ENCODE results near the gene ARHGAP24.

Gene ARHGAP24

DNA sequence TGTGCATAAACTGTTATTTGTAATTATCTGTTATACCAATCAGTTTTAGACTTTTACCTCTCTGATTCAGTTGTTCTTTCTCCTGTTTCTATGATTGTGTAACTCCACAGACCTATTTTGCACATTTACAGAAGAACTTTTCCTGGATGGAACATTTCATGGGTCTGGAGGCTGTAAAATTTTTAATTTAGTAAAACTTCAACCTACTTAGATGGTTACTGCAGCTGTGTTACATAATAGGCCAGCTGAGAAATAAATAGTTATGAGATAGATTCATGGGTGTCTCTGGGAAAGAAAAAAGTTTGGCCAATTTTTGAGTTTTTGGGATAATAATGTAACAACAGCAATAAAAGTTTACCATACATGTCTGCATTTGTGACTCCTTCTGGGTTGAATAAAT is 253.5 kb downstream of the ARHGAP24 start:
- TF ChIP-seq, protein P1, sequence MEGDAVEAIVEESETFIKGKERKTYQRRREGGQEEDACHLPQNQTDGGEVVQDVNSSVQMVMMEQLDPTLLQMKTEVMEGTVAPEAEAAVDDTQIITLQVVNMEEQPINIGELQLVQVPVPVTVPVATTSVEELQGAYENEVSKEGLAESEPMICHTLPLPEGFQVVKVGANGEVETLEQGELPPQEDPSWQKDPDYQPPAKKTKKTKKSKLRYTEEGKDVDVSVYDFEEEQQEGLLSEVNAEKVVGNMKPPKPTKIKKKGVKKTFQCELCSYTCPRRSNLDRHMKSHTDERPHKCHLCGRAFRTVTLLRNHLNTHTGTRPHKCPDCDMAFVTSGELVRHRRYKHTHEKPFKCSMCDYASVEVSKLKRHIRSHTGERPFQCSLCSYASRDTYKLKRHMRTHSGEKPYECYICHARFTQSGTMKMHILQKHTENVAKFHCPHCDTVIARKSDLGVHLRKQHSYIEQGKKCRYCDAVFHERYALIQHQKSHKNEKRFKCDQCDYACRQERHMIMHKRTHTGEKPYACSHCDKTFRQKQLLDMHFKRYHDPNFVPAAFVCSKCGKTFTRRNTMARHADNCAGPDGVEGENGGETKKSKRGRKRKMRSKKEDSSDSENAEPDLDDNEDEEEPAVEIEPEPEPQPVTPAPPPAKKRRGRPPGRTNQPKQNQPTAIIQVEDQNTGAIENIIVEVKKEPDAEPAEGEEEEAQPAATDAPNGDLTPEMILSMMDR (conservative IDR thresholded peaks at IDR 0.05; ENCODE audit: control insufficient read depth, insufficient read depth, low read depth, low read length), result no peak

DNA sequence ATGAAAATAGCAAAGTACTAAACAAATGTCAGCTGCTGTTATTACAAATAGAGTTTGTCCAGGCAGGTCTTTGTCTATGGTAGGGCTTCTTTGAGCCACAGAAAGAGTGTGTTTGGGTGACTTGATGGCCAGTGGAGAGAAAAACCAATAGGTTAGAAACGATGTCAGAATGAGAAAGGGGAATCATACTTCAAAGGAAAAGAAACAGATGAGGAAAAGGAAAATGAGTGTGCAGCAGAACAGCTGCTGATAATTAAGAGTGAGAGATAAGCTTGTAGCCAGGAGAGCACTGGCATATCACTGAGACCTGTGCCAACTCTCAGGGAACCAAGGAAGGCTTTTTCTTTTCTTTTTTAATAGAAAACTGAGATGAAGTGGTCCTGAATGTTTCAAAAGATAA is 257.2 kb downstream of the ARHGAP24 start:
- no peak overlapping the region for H3K4me3 ChIP-seq (ENCODE audit: control insufficient read depth, low read depth, low read length)
- TF ChIP-seq, protein P1 (conservative IDR thresholded peaks at IDR 0.05; ENCODE audit: control insufficient read depth, insufficient read depth, low read depth, low read length), result no peak
- DNase-seq (ENCODE audit: low read depth), result no peak

More for the DNA sequence above, 253.5 kb downstream of the ARHGAP24 start:
- no peak for DNase-seq (ENCODE audit: low read depth)
- H3K4me3 ChIP-seq (ENCODE audit: control insufficient read depth, low read depth, low read length), result no peak overlapping the region

DNA sequence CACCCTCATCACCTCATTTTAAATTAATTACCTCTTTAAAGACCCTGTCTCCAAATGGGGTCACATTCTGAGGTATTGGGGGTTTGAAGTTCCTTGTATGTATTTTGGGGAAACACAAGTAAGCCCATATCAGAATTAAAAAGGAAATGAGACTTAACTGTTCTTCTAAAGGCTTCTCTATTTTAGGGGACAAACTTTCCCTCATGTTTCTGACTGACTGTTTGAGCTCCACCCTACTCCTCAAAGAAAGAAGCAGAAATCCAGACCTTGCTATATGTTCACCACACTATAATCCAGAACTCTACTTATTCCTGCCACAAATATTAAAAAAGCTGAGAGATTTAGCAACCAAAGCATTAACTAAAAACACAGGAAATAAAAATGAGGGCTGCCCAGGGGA is 258.8 kb downstream of the ARHGAP24 start:
- TF ChIP-seq, protein P1 (conservative IDR thresholded peaks at IDR 0.05; ENCODE audit: control insufficient read depth, insufficient read depth, low read depth, low read length), result no peak
- DNase-seq (ENCODE audit: low read depth), result no peak
- H3K4me3 ChIP-seq (ENCODE audit: control insufficient read depth, low read depth, low read length), result no peak overlapping the region

DNA sequence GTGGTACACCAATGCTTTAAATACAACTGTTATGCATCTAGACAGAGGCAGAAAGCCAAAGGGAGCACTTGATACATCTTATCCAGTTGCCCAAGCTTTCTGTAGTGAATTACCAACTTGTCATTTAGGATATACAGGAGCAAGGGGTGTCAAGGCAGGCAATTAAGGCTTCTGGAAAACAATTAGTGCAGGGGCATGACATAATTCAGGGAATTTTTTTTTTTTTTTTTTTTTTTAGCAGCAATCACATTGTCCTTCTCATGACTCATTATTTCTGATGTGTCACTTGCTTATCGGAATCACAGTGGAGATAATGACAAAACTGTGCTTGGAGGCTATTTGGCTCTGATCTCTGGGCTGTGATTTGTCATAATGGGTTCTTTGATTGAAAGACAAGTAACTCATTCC is 259.5 kb downstream of the ARHGAP24 start:
- peak; percentile 31 for DNase-seq (ENCODE audit: low read depth)
- no peak overlapping the region for H3K4me3 ChIP-seq (ENCODE audit: control insufficient read depth, low read depth, low read length)
- TF ChIP-seq, protein P1 (conservative IDR thresholded peaks at IDR 0.05; ENCODE audit: control insufficient read depth, insufficient read depth, low read depth, low read length), result no peak

DNA sequence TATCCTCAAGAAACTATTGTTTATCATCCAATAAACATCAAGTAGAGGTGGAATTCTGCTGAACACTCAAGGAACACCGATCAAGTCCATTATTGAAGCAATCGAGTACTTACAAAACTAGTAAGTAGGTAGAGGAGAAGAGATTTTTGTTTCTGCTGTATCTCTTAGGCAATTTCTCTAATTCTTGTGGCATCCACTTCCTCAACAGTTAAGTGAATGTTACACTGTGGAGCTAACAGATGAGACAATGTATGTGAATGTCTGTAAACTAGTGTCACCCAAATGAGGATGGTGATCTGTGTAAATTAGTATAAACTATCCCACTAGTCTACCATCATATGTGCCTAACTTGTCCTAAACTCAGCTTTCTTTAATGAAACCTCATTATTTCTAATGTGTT is 261.6 kb downstream of the ARHGAP24 start:
- H3K4me3 ChIP-seq (ENCODE audit: control insufficient read depth, low read depth, low read length), result no peak overlapping the region
- TF ChIP-seq, protein P1 (conservative IDR thresholded peaks at IDR 0.05; ENCODE audit: control insufficient read depth, insufficient read depth, low read depth, low read length), result no peak
- no peak for DNase-seq (ENCODE audit: low read depth)

DNA sequence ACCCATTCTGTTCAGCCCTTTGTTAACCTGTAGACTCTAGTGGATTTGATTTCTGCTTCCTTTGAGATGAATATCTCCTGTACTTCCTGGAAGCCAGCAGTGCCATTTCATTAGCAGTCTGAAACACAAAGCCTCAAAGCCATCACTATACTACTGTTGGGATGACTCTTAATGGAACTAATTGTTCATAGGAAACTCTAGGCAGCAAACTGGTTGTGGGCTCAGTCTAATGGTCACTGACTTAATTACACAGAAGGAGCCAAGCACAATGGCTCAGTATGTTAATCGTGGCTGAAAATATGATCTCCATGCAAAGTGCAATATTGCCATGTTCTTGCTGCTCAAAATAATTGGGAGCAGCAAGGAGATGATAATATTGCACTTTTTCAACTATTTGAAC is 262.3 kb downstream of the ARHGAP24 start:
- no peak overlapping the region for H3K4me3 ChIP-seq (ENCODE audit: control insufficient read depth, low read depth, low read length)
- TF ChIP-seq, protein P1 (conservative IDR thresholded peaks at IDR 0.05; ENCODE audit: control insufficient read depth, insufficient read depth, low read depth, low read length), result no peak
- DNase-seq (ENCODE audit: low read depth), result no peak

DNA sequence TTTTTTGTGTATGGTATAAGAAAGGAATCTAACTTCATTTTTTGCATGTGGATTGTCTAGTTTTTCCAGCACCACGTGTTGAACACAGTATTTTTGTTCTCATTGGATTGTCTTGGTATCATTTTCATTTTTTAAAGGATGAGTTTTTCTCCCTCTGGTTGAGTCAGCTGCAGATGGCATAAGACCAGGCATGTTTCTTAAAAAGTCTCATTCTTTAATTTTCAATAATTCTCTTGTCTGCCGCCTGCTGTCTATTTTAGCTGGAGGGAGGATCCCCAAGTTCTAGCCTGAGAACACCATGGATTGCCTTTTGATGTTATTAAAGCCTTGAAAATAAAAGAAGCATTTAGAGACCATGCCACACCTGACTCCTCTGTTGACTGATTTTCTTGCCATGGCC is 263.8 kb downstream of the ARHGAP24 start:
- TF ChIP-seq, protein P1 (conservative IDR thresholded peaks at IDR 0.05; ENCODE audit: control insufficient read depth, insufficient read depth, low read depth, low read length), result no peak
- no peak overlapping the region for H3K4me3 ChIP-seq (ENCODE audit: control insufficient read depth, low read depth, low read length)
- peak; percentile 40 for DNase-seq (ENCODE audit: low read depth)
